ENCODE results near the gene CLN5. TPM values are rescaled to one million over a fixed set of nuclear protein-coding genes. Genes with fewer than 3 reads are reported as not detected.

CLN5 gene
- total RNA-seq, 1 experiment from 2014 or later = 7.7 TPM

DNA sequence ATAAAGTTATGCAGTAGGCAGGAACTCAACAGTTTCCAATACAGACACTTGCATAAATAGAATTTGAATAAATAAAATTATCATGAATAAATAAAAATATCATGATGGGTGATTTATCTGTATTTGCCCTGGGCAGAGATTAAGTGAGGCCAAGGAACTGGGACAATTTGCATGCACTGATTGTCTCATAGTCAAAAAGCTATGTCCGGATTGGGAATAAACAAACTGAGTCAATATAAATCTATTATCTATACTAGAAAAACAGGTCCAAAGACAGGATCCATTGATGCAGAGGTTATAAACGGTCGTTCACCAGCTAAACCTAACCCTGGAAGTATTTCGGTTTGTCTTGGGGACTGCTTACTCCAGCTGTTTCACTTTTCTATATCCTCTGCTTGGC, 61.3 kb downstream of the CLN5 start:
- DNase-seq = no peak
- H3K9me2 ChIP-seq (replicated peaks; ENCODE audit: low read length) = no peaks in the 10 kb centered on the region
- H2AFZ ChIP-seq (ENCODE audit: low read length) = no peak overlapping the region
- no peaks in the 10 kb centered on the region for H3K27me3 ChIP-seq (ENCODE audit: low read length)
- H3K79me2 ChIP-seq (ENCODE audit: low read length) = no peaks in the 10 kb centered on the region
- ChIA-PET CTCF (no interaction called here), POLR2A (ENCODE audit: unreplicated experiment) (no interaction called here)
- H3K4me1 ChIP-seq (ENCODE audit: insufficient read depth, low read length) = no peaks in the 10 kb centered on the region
- intact Hi-C loops (cut with micrococcal nuclease) = no loop called here
- TF ChIP-seq, protein P1, sequence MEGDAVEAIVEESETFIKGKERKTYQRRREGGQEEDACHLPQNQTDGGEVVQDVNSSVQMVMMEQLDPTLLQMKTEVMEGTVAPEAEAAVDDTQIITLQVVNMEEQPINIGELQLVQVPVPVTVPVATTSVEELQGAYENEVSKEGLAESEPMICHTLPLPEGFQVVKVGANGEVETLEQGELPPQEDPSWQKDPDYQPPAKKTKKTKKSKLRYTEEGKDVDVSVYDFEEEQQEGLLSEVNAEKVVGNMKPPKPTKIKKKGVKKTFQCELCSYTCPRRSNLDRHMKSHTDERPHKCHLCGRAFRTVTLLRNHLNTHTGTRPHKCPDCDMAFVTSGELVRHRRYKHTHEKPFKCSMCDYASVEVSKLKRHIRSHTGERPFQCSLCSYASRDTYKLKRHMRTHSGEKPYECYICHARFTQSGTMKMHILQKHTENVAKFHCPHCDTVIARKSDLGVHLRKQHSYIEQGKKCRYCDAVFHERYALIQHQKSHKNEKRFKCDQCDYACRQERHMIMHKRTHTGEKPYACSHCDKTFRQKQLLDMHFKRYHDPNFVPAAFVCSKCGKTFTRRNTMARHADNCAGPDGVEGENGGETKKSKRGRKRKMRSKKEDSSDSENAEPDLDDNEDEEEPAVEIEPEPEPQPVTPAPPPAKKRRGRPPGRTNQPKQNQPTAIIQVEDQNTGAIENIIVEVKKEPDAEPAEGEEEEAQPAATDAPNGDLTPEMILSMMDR (conservative IDR thresholded peaks at IDR 0.05; ENCODE audit: low read depth, low read length) = no peak
- TF ChIP-seq EZH2phosphoT487 (IDR thresholded peaks at IDR 0.05; ENCODE audit: borderline replicate concordance, low read length) = no peak
- TF ChIP-seq EZH2 (IDR thresholded peaks at IDR 0.05; ENCODE audit: low read length, unreplicated experiment) = no peak
- no peak overlapping the region for H3K4me2 ChIP-seq (ENCODE audit: low read length)
- H3K27ac ChIP-seq (ENCODE audit: low read length) = no peak overlapping the region
- H3K9me3 ChIP-seq (ENCODE audit: low read length) = no peaks in the 10 kb centered on the region
- no peak overlapping the region for H3K9ac ChIP-seq (ENCODE audit: low read length)
- H3K4me3 ChIP-seq (ENCODE audit: low read length) = no peak overlapping the region
- ATAC-seq = no peak
- H3F3A ChIP-seq (ENCODE audit: low read length, unreplicated experiment) = no peaks in the 10 kb centered on the region
- no TSS peak for BruUV-seq (replicated peaks)
- H4K20me1 ChIP-seq (ENCODE audit: low read length) = no peaks in the 10 kb centered on the region
- peaks cover 9% of the 10 kb centered on the region for H3K36me3 ChIP-seq (ENCODE audit: low read depth, low read length)

Other genes with a start within 250 kb of the CLN5 start
- gene KCTD12, start 105.7 kb upstream of the CLN5 start, total RNA-seq (2014; rRNA removed) = 7.0 and 7.8 TPM in 2 replicates
- not detected in 2 replicates for gene ACOD1, start 43.6 kb upstream of the CLN5 start, total RNA-seq (2014; rRNA removed)
- 39.1 and 41.1 TPM in 2 replicates for gene FBXL3, start 35.1 kb downstream of the CLN5 start, total RNA-seq (2014; rRNA removed)

Data from PC-3 (cell line).